Smooth muscle cell of bladder (primary cell): Measurements from ENCODE around the gene INPP5F. TPM values are rescaled to one million over a fixed set of nuclear protein-coding genes. Genes with fewer than 3 reads are reported as not detected.

Experiments
- total RNA-seq: library from RNA; depleted of rRNA; stranded (reverse); fragments of >200 nt; gene quantifications from 2 replicates; pipeline ENCODE4 v1.2.3, GENCODE V29; 2014

Gene INPP5F, protein sequence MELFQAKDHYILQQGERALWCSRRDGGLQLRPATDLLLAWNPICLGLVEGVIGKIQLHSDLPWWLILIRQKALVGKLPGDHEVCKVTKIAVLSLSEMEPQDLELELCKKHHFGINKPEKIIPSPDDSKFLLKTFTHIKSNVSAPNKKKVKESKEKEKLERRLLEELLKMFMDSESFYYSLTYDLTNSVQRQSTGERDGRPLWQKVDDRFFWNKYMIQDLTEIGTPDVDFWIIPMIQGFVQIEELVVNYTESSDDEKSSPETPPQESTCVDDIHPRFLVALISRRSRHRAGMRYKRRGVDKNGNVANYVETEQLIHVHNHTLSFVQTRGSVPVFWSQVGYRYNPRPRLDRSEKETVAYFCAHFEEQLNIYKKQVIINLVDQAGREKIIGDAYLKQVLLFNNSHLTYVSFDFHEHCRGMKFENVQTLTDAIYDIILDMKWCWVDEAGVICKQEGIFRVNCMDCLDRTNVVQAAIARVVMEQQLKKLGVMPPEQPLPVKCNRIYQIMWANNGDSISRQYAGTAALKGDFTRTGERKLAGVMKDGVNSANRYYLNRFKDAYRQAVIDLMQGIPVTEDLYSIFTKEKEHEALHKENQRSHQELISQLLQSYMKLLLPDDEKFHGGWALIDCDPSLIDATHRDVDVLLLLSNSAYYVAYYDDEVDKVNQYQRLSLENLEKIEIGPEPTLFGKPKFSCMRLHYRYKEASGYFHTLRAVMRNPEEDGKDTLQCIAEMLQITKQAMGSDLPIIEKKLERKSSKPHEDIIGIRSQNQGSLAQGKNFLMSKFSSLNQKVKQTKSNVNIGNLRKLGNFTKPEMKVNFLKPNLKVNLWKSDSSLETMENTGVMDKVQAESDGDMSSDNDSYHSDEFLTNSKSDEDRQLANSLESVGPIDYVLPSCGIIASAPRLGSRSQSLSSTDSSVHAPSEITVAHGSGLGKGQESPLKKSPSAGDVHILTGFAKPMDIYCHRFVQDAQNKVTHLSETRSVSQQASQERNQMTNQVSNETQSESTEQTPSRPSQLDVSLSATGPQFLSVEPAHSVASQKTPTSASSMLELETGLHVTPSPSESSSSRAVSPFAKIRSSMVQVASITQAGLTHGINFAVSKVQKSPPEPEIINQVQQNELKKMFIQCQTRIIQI
- total RNA-seq, result 13.7 and 14.5 TPM in 2 replicates

DNA sequence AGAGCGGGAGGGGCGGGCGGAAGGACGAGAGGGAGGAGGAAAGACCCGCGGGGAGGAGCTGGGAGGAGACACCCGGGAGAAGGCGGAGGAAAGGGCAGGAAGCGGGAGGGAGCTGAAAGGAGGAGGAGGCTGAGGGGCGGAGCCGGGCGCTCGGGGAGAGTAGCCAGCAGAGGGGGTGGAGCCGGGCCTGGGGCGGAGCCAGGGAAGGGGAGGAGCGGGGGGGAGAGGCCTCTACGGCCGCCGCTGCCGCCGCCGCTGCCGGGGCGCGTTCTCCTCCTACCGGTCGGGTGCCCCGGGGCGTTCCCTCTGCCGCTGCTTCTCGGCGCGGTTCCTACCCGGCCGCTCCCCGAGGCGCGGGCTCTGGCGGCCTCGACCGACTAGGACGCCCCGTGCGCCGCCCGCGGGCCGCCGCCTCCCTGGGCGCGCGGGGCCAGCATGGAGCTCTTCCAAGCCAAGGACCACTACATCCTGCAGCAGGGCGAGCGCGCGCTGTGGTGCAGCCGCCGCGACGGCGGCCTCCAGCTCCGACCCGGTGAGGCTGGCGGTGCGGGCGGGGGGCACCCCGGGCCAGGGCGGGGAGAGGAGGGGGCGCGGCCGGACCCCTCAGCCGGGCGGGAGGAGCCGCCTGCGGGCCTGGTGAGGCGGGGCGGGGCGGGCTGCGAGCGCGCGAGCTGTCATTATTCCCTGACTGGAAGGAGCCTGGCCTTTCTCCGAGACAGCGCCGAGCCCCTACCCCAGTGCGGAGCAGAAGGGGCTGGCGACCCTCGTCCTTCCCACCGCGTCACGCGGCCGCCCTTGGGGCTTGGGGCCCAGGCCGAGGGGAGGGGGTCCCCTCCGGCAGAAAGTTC lies at the start of gene INPP5F:
Gene INPP5F (plus strand): TSS at position 223 of the 848 bp plus-strand sequence. CDS start 213 bp downstream, at position 436.

GRCh38 chr10:119872610-119872859 lies 146.7 kb downstream of the INPP5F start, which contains the start of gene MCMBP:
TSS of gene MCMBP (minus strand) at chr10:119872843. CDS start at chr10:119872584, 259 bp downstream.

Other genes with a start within 250 kb of the INPP5F start
- 47.3 and 63.9 TPM in 2 replicates for gene RGS10, start 183.3 kb upstream of the INPP5F start, total RNA-seq
- 18.3 and 20.2 TPM in 2 replicates for gene TIAL1, start 129.1 kb upstream of the INPP5F start, total RNA-seq
- gene BAG3, start 74.7 kb upstream of the INPP5F start, total RNA-seq, result 5.0 and 9.9 TPM in 2 replicates
- gene MCMBP, start 146.8 kb downstream of the INPP5F start, total RNA-seq, result 33.6 and 39.2 TPM in 2 replicates
- gene SEC23IP, start 166.7 kb downstream of the INPP5F start, total RNA-seq, result 17.9 and 42.5 TPM in 2 replicates